IMR-90 (cell line): ENCODE results near the gene SMAD7. TPM values are rescaled to one million over a fixed set of nuclear protein-coding genes. Genes with fewer than 3 reads are reported as not detected.

Source experiments
- ATAC-seq: fragments of 200-7000 bp; cut with Tn5 transposase; 2 replicates; pipeline ENCODE4 v1.9.1; 2020; ENCODE audit warnings: low read depth, mild to moderate bottlenecking, moderate library complexity
- BruUV-seq: library from RNA; stranded (reverse); fragments of 400-500 nt; replicated peaks from 2 replicates; lab custom pipeline; 2021; lab: Mats Ljungman, UMichigan
- CTCF ChIA-PET: fragments of 300-600 bp; formaldehyde crosslinking; extraction: SDS; loops from one replicate; lab custom pipeline; 2021; ENCODE audit warnings: antibody characterized with exemption; lab: Yijun Ruan, JAX
- POLR2A ChIA-PET: fragments of 300-600 bp; sonication (Branson Sonifier 250); formaldehyde crosslinking; loops from one replicate; lab custom pipeline; 2022; ENCODE audit warnings: antibody characterized with exemption; ENCODE audit not compliant: unreplicated experiment; lab: Charles Lee
- DNase-seq: peaks from one replicate; pipeline ENCODE4 v3.0.0; 2013
- H2AFZ ChIP-seq: replicated peaks from 2 replicates; pipeline ENCODE3; 2013; ENCODE audit warnings: low read length, mild to moderate bottlenecking; ENCODE audit not compliant: poor library complexity
- H2AK5ac ChIP-seq: 2 replicates; pipeline ENCODE4 v1.6.1; 2013; ENCODE audit warnings: low read depth, low read length, inconsistent platforms
- H2AK9ac ChIP-seq: replicated peaks from 2 replicates; pipeline ENCODE3; 2013; ENCODE audit warnings: mild to moderate bottlenecking, low read depth, low read length, moderate library complexity; ENCODE audit not compliant: poor library complexity
- H2BK120ac ChIP-seq: 2 replicates; pipeline ENCODE4 v1.6.1; 2013; ENCODE audit warnings: low read depth, low read length, inconsistent platforms
- H2BK15ac ChIP-seq: 3 replicates; pipeline ENCODE4 v1.6.1; 2013; ENCODE audit warnings: low read depth, low read length, inconsistent platforms
- H2BK20ac ChIP-seq: 2 replicates; pipeline ENCODE4 v1.6.1; 2013; ENCODE audit warnings: low read depth, mild to moderate bottlenecking, inconsistent platforms, low read length, moderate library complexity
- H2BK5ac ChIP-seq: 2 replicates; pipeline ENCODE4 v1.6.1; 2013; ENCODE audit warnings: mild to moderate bottlenecking, low read depth, low read length, inconsistent platforms; ENCODE audit not compliant: poor library complexity, severe bottlenecking
- H3K14ac ChIP-seq: replicated peaks from 2 replicates; pipeline ENCODE4 v1.6.1; 2013; ENCODE audit warnings: low read depth, low read length, inconsistent platforms
- H3K18ac ChIP-seq: 2 replicates; pipeline ENCODE4 v1.6.1; 2013; ENCODE audit warnings: low read depth, low read length, control low read depth
- H3K23ac ChIP-seq: 2 replicates; pipeline ENCODE4 v1.6.1; 2013; ENCODE audit warnings: low read depth, low read length, inconsistent platforms
- H3K27ac ChIP-seq: 2 replicates; pipeline ENCODE4 v1.5.1; 2013; ENCODE audit warnings: mild to moderate bottlenecking, control low read depth, low read length; ENCODE audit not compliant: insufficient read depth
- H3K27me3 ChIP-seq: 2 replicates; pipeline ENCODE4 v1.6.1; 2013; ENCODE audit warnings: low read length; ENCODE audit not compliant: control insufficient read depth, insufficient read depth
- H3K36me3 ChIP-seq: 2 replicates; pipeline ENCODE4 v1.6.1; 2013; ENCODE audit warnings: low read length, mixed read lengths; ENCODE audit not compliant: control insufficient read depth, insufficient read depth
- H3K4ac ChIP-seq: 2 replicates; pipeline ENCODE4 v1.6.1; 2013; ENCODE audit warnings: low read depth, low read length, inconsistent platforms
- H3K4me1 ChIP-seq: 2 replicates; pipeline ENCODE4 v1.6.1; 2013; ENCODE audit warnings: low read length, mixed read lengths; ENCODE audit not compliant: control insufficient read depth, insufficient read depth
- H3K4me2 ChIP-seq: 2 replicates; pipeline ENCODE4 v1.6.1; 2013; ENCODE audit warnings: low read depth, mild to moderate bottlenecking, control low read depth, low read length, moderate library complexity
- H3K4me3 ChIP-seq: 2 replicates; pipeline ENCODE4 v1.5.1; 2013; ENCODE audit warnings: low read depth, mild to moderate bottlenecking, control low read depth, low read length, moderate library complexity; ENCODE audit not compliant: insufficient read depth
- H3K56ac ChIP-seq: 2 replicates; pipeline ENCODE4 v1.6.1; 2013; ENCODE audit warnings: low read length, inconsistent platforms; ENCODE audit not compliant: insufficient read depth; ENCODE audit errors: extremely low read depth
- H3K79me1 ChIP-seq, 2 experiments: 2 replicates each; pipeline ENCODE4 v1.6.1; 2013; ENCODE audit warnings: low read length in 2 of 2, inconsistent platforms in 1 of 2, low read depth in 1 of 2
- H3K9ac ChIP-seq: 2 replicates; pipeline ENCODE4 v1.6.1; 2013; ENCODE audit warnings: low read depth, low read length, control low read depth
- H3K9me1 ChIP-seq: 2 replicates; pipeline ENCODE4 v1.6.1; 2013; ENCODE audit warnings: low read length, inconsistent platforms; ENCODE audit not compliant: insufficient read depth
- H3K9me3 ChIP-seq: 2 replicates; pipeline ENCODE4 v1.6.1; 2013; ENCODE audit warnings: low read length; ENCODE audit not compliant: control insufficient read depth, insufficient read depth
- H4K20me1 ChIP-seq: 2 replicates; pipeline ENCODE4 v1.6.1; 2013; ENCODE audit warnings: low read length, inconsistent platforms; ENCODE audit not compliant: insufficient read depth
- H4K5ac ChIP-seq: 2 replicates; pipeline ENCODE4 v1.6.1; 2013; ENCODE audit warnings: mild to moderate bottlenecking, low read depth, low read length, control low read depth
- H4K8ac ChIP-seq, 2 experiments: 2 replicates each; pipeline ENCODE4 v1.6.1; 2013; ENCODE audit warnings: low read depth in 2 of 2, low read length in 2 of 2, control low read depth in 1 of 2, inconsistent platforms in 1 of 2
- H4K91ac ChIP-seq: 2 replicates; pipeline ENCODE4 v1.6.1; 2013; ENCODE audit warnings: low read depth, low read length, inconsistent platforms; ENCODE audit not compliant: insufficient read depth
- BHLHE40 ChIP-seq: fragments of 150-350 bp; IDR thresholded peaks from 2 replicates; pipeline ENCODE4 v1.6.1; 2016; ENCODE audit warnings: mild to moderate bottlenecking, low read depth, low read length
- FOS ChIP-seq: fragments of 150-350 bp; IDR thresholded peaks from 2 replicates; pipeline ENCODE4 v1.6.1; 2016; ENCODE audit warnings: low read depth, low read length
- MAZ ChIP-seq: IDR thresholded peaks from 2 replicates; pipeline ENCODE4 v1.6.1; 2012; ENCODE audit warnings: low read depth, mild to moderate bottlenecking, low read length, improper control_type of control experiment, moderate library complexity, borderline replicate concordance
- WGBS, 2 experiments: methylation state at CpG; one replicate each; pipeline versions ENCODE4 v1.1.5 to v1.1.7; 2013; ENCODE audit warnings: missing lambda C conversion rate in 2 of 2; ENCODE audit not compliant: insufficient read length in 1 of 2; ENCODE audit errors: extremely low coverage in 2 of 2; 5-methylcytosine and 5-hydroxymethylcytosine counted together
- dilution Hi-C: fragments of 300-500 bp; cut with HindIII; formaldehyde crosslinking; loops from one replicate; pipeline ENCODE4 v1.14.3; 2018; ENCODE audit warnings: low sequenced_read_pairs; ENCODE audit not compliant: unreplicated experiment
- in situ Hi-C: fragments of 300-500 bp; cut with MboI; formaldehyde crosslinking; loops from 3 replicates; pipeline ENCODE4 v1.14.3; 2019; ENCODE audit warnings: low sequenced_read_pairs, inconsistent platforms, mixed read lengths
- intact Hi-C: fragments of 100-400 bp; cut with micrococcal nuclease; formaldehyde crosslinking; loops from 2 replicates; pipeline ENCODE4 v1.10.0; 2022
- polyA plus RNA-seq, 3 experiments: library from polyadenylated mRNA; depleted of rRNA; stranded (reverse); fragments of >200 nt; gene quantifications; 2 replicates each; pipeline ENCODE4 v1.2.3, GENCODE V29; 2012; ENCODE audit warnings: low replicate concordance in 1 of 3
- total RNA-seq: library from RNA; depleted of rRNA; stranded (reverse); fragments of >200 nt; gene quantifications from 2 replicates; pipeline ENCODE4 v1.2.3, GENCODE V29; 2012

The SMAD7 gene
- total and polyA plus RNA-seq, 2 of the 4 experiments (the other 2 are of a cell fraction): 15.8 to 17.6 TPM

DNA sequence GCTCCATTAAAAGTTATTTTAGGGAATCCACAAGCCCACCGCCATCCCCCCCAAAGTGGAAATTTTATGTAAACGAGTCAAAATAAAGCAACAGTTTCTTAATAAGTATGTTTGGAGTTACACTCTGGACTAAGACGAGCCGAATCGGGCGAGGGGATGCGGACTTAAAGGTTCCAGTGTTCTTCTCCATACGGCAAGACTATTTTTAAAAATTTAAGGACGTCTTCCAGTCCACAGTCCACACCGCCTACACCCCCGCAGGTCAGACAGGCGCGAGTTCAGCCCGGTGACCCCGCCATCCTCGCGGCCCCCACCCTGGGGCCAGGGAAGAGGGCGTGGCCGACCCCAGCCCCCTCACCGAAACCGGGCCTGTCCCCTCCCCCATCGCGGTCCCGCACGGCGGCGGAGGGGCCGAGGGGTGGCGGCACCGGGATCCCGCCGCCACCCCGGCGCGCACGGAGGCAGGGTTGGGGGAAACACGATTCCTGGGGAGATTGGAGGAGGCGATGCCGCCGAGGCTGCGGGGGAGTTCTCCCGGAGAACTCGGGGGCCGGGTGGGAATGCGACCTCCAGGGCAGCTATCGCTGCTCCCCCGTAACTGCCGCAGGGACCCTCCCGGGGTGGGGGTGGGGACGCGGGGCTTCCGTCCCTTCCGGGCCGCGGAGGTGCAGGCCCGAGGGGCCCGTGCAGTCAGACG is 24.5 kb upstream of the SMAD7 start:
- Histone ChIP-seq H3K23ac (peak overlapping the region; percentile 82), H2BK120ac (peak overlapping the region; percentile 78), H3K14ac (peak overlapping the region; percentile 61), H4K8ac (peak overlapping the region; percentile 90 to 92), H3K4ac (peak overlapping the region; percentile 90), H2AK5ac (peak overlapping the region; percentile 83), H4K91ac (peak overlapping the region; percentile 78), H4K5ac (peak overlapping the region; percentile 84), H3K4me1 (peaks cover 15% of the 10 kb centered on the region), H2AK9ac (peak overlapping the region; percentile 96), H3K79me1 (peaks cover 0 to 10% of the 10 kb centered on the region in 2 experiments; a peak in 2 of 4 replicates), H2BK15ac (peak overlapping the region; percentile 48; the same call in 1 of the 3 replicates), H2BK5ac (peak overlapping the region; percentile 81), H3K9ac (peak overlapping the region; percentile 76), H3K9me1 (peaks cover 10% of the 10 kb centered on the region; the same call in 1 of the 2 replicates), H3K18ac (peak overlapping the region; percentile 51), H3K4me3 (peak overlapping the region; percentile 76), H2AFZ (peak overlapping the region; percentile 94), H3K4me2 (peak overlapping the region; percentile 55), H2BK20ac (peak overlapping the region; percentile 9; the same call in 1 of the 2 replicates), H3K27me3 (no peaks in the 10 kb centered on the region), H3K9me3 (no peaks in the 10 kb centered on the region), H4K20me1 (no peaks in the 10 kb centered on the region), H3K56ac (peak overlapping the region; percentile 44), H3K36me3 (no peaks in the 10 kb centered on the region), H3K27ac (peak overlapping the region; percentile 78)
- dilution Hi-C loops: no loop called here
- peak; percentile 90; the same call in 1 of the 2 replicates for TF ChIP-seq BHLHE40
- TF ChIP-seq FOS: no peak
- no peak for TF ChIP-seq MAZ
- in situ Hi-C loops: no loop called here
- peak; percentile 47 for ATAC-seq
- ChIA-PET POLR2A (interaction anchor here (0.5 kb wide), 1 partner anchor 10 kb away, joined by 9 read pairs; no protein-coding TSS in a partner anchor), CTCF (no interaction called here)
- no TSS peak for BruUV-seq
- intact Hi-C loops: no loop called here
- WGBS, 2 experiments: 6% methylated on average over 17 of the region's 58 CpGs; no CpG with 5 or more reads in 1 of the 2 experiments
- DNase-seq: no peak
